HT1080 (cell line): ENCODE data around the gene GNA12. TPM values are rescaled to one million over a fixed set of nuclear protein-coding genes. Genes with fewer than 3 reads are reported as not detected.
"Not testable (repeated sequence)": the region's sequence is repeated elsewhere in the genome, so short reads cannot be mapped to it uniquely, and the experiment has no call there.

Source experiments
- DNase-seq: peaks from one replicate; pipeline ENCODE4 v3.0.0-alpha.2; 2015; ENCODE audit warnings: low read depth
- total RNA-seq: library from RNA; depleted of rRNA; stranded (reverse); fragments of >200 nt; shearing (Covaris generic); gene quantifications from 2 replicates; pipeline ENCODE4 v1.2.3, GENCODE V29; 2014

The GNA12 gene
- total RNA-seq, 1 experiment from 2014 or later = 25.1 TPM

DNA sequence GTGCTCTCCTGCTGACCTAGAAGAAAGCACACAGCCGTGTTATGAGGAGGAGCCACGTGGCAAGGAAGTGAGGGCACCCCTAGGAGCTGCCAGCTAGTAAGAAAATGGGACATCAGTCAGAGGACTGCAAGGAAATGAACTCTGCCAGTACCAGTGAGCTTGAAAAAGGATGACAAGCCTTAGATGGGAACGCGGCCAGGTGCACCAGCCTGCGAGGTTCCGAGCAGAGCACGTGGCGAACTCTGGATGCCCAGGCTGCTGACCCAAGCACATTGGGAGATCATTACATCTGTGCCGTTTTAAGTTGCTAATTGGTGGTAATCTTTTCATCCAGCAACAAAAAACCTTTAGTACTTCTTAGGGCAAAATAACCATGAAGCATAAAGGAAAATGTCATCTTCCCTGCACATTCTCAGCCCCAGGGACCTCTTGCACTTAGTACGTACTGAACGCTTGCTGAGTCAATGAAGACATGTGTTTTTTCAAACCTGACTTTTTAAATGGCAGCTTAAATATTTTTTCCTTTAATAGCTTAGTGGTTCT is 86.7 kb downstream of the GNA12 start:
- peak; percentile 82 for DNase-seq

DNA sequence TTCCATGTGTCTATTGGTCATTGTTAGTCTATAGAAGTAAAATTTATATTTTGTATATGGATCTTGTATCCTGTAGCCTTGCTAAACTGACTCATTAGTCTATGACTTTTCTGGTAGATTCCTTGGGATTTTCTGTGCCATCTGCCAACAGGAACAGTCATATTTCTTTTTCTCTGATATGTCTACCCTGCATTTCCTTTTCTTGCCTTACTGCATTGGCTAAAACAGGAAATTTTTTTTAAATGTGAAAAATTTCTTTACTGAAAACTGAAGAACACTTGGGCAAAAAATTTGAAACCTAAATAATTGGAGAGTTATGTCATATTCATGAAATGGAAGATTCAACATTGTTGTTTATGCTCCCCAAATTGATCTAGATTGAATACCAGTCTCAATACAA is 88.6 kb downstream of the GNA12 start:
- DNase-seq = no peak

DNA sequence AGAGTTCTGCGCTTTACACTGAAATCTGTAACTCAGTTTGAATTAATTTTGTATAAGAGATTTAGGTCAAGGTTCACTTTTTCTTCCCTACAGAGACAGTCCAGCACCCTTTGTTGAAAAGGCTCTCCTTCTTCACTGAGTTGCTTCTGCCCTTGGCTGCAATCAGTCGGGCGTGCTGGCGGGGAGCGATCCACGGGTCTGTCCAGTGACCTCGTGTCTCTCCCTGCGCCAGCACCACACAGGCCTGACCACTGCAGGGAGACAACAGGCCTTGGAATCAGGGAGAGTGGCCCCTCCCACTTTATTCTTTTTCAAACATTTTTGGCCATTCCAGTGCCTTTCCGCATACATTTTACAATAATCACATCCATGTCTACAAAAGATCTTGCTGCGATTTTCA is 89.2 kb downstream of the GNA12 start:
- DNase-seq = no peak

DNA sequence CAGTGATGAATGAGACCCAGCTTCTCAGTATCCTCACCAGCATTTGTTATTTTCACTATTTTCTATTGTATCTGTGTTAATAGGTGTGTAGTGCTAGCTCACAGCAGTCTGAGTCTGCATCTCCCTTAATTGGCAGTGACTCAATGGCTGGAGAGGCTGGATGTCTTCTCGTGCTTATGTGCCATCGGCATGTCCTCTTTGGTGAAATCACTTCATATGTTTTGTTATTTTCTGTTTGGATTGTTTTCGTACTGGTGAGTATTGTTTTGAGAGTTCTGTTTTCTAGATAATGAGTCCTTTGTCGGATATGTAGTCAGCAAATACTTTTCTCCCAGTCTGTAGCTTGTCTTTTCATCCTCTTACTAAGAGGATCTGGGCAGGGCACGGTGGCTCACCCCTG is 90.0 kb downstream of the GNA12 start:
- no peak for DNase-seq

DNA sequence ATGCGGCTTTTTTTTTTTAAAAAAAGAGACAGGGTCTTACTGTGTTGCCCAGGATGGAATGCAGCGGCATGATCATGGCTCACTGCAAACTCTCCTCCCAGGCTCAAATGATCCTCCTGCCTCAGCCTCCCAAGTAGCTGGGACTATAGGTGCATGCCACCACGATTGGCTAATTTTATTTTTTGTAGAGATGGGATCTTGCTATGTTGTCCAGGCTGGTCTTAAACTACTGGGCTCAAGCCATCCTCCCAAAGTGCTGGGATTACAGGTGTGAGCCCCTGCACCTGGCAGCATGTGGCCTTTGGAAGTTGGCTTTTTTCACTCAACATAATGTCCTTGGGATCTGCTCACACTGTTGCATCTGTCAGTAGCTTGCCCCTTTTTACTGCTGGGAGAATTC is 91.0 kb downstream of the GNA12 start:
- DNase-seq = no peak

DNA sequence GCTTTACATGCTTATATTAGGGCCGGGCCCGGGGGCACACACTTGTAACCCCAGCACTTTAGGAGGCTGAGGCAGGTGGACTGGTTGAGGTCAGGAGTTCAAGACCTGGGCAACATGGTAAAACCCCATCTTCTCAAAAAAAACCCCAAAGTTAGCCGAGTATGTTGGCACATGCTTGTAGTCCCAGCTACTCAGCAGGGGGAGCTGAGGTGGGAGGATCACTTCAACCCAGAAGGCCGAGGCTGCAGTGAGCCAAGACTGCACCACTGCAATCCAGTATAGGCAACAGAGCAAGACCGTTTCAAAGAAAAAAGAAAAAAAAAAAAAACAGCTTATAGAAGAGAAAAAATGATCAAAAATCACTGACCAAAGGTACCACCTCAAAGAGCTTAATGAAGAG is 93.0 kb downstream of the GNA12 start:
- no peak for DNase-seq

DNA sequence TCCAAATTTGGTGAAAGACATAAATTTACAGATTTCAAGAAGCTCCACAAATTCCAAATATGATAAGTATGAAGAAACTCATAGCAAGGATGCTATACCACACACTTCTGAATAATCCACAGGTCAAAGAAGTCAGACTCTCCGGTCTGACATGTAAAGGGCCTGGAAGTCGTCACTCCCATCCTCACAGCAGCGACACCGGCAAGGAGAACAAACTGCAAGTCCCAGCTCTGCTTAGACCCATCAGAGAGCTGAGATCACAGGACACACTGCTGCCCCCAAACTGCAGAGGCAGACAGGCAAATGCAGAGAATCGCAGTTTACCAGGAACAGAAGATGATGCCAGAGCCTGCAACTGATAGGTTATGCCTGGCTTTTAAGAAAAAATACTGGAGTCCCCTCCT is 94.1 kb downstream of the GNA12 start:
- DNase-seq = no peak

DNA sequence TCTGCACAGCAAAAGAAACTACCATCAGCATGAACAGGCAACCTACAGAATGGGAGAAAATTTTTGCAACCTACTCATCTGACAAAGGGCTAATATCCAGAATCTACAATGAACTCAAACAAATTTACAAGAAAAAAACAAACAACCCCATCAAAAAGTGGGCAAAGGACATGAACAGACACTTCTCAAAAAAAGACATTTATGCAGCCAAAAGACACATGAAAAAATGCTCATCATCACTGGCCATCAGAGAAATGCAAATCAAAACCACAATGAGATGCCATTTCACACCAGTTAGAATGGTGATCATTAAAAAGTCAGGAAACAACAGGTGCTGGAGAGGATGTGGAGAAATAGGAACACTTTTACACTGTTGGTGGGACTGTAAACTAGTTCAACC is 95.4 kb downstream of the GNA12 start:
- not testable (repeated sequence) for DNase-seq

DNA sequence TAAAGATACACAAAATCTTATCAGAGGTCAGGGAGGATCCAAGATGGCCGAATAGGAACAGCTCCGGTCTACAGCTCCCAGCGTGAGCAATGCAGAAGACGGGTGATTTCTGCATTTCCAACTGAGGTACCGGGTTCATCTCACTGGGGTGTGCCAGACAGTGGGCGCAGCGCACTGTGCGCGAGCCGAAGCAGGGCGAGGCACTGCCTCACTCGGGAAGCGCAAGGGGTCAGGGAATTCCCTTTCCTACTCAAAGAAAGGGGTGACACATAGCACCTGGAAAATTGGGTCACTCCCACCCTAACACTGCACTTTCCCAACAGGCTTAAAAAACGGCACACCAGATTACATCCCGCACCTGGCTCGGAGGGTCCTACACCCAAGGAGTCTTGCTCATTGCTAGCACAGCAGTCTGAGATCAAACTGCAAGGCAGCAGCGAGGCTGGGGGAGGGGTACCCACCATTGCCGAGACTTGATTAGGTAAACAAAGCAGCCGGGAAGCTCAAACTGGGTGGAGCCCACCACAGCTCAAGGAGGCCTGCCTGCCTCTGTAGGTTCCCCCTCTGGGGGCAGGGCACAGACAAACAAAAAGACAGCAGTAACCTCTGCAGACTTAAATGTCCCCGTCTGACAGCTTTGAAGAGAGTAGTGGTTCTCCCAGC is 100.5 kb downstream of the GNA12 start:
- not testable (repeated sequence) for DNase-seq

DNA sequence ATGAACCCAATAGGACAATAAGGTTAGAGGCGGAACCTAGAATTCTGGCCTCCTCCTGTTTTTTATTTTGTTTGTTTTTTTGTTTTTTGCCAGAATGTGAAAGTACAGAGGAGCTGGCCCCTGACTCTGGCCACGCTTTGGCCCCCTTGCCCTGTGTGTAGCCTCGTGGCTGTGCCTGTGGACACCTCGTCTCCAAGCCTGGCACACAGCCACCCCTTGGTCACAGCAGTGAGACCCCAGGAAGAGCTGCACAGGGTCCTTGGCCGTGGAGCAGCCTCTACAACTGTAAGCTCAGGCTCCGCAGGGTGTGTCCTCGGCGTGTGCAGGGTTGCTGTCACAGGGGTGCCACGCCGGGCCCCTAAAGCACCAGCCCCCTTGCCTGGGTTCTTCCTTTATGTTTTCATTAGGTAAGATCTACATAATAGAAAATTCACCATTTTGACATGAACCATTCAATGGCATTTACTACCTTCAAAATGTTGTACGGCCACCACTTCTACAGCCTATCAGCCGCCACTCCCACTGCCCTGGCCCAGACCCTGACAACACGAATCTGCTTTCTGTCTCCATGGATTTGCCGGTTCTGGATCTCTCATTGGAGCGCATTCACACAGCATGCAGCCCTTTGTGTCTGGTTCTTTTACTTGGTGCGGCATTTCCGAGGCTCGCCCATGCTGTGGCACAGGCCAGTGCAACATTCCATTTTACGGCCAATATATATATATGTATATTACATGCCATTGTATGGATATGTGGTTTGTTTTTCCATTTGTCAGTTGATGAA is 105.2 kb downstream of the GNA12 start:
- DNase-seq = no peak

DNA sequence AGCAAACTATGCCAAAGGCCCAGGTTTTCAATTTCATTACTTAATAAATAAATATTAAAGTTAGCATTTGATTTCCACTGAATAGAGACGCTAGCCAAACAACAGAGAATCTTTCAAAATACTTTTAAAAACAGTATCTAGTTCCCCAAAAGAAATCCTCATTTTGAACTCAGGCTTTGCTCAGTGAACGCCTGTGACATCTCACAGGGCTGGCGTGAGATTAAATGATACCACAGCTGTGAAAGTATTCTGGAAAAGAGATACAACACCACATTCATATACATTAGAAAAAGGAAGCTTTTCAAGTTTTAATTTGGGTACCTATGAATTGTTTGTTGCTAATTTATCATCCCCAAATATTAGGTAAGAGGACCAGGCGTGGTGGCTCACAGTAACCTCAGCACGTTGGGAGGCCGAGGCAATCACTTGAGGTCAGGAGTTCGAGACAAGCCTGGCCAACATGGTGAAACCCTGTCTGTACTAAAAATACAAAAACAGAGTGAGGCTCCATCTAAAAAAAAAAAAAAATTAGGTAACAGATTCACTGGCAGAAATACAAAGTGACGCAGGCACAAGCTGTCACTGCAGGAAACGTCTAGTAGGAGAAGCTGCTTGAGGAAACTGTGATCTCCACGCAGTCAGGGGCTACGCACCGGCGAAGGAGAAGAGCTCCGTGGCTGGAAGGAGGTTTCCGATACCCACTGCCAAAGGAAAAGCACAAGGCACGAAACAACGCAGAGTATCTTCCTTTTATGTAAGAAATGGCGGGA is 106.2 kb downstream of the GNA12 start:
- DNase-seq = no peak

DNA sequence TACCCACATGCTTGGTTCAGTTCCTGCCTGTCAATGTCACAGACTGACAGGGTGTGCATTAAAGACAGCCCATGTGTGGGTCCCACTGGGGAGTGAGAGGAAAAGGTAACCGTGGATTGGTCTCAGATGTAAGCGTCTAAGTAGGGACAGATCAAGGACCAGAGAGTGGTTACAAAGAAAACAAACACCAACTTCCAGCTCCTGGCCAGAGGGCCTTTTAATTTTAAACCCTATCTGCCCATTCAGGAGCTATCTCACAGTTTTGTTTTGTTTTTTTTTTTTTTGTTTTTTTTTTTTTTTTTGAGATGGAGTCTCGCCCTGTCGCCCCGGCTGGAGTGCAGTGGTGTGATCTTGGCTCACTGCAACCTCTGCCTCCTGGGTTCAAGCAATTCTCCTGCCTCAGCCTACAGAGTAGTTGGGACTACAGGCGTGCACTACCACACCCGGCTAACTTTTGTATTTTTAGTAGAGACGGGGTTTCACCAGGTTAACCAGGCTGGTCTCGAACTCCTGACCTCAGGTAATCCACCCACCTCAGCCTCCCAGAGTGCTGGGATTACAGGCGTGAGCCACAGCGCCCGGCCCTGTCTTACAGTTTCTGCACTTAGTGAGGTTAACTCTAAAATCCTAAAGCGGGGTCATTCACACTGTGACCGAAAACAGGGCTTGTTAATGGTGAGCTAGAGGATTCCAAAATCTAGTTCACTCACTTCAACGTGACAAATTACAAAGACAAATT is 106.9 kb downstream of the GNA12 start:
- DNase-seq = not testable (repeated sequence)

DNA sequence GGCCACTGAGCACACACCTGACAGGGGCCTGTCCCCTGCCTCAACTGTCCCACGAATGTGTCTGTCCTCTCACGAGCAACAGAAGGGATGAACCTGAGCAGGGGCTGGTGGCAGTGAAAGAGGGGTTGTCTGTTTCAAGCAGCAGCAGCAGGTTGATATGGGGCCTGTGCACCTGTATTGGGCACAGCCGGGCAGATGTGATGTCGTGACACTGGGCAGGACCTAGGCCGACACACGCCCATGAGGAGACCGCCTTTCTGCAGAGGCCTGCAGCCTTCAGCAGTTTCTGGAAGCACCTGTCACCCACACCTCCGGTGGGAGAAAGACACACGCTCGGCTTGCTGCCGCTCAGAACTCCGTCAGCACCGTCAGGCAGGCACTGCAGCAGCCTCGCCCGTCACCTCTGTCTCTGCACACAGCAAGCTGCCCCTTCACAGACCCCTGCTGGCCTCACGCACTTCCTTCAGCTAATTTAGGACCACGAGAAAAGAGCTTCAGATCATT is 107.6 kb downstream of the GNA12 start:
- no peak for DNase-seq

DNA sequence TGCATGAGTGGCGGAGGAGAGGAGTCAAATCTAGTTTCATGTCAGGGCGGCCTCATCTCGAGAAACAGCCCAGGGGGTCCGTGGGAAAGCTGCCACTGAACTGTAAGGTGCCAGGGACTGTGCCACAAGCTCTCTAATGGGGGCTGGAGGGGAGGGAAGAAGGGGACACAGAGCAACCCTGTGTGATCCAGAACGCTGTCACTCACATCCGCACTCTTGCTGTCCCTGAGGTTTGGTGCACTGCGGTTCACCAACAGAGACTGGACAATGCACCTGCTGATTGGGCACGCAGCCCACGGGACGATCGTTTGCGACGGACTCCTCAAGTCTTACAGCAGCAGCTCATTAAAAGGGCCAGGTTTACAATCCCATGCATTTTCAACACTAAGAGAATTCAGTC is 108.4 kb downstream of the GNA12 start:
- DNase-seq = no peak

DNA sequence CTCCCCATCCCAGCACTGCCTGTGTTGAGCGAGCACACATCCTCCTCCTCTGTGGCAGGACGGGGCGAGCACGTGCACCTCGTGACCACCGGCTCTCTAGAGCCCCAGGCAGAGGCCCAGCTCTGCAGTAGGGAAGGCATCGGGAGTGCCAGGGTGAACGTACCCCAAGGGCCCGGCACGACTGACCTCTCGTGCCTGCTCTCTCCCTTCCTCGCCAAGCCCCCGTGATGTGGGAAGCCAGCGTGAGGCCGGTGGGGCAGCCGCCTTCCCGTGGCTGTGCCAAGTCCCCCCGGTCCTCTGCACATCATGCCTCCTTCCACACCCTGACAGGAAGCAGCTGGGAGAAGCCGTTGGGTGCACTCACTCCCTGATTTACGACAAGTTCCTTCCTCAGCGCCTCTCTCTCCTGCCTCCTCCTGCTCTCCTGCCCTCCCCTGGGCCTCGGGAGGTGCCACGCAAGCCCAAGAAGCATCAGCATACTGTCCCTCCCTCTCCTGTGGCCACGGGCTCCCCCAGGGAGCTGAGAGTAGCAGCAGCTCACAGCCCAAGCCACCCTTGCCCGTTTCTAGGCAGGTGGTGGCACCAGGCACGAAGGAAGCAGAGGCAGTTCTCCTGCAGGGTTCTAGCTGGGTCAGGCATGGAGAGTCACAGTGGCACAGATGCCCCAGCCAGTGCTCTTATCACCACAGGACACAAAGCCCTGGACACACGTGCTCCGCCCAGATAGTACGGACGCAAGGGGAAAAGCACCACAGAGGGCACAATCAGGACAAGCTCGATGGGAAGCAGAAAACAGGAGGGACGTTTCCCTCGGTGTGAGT is 109.1 kb downstream of the GNA12 start:
- no peak for DNase-seq

DNA sequence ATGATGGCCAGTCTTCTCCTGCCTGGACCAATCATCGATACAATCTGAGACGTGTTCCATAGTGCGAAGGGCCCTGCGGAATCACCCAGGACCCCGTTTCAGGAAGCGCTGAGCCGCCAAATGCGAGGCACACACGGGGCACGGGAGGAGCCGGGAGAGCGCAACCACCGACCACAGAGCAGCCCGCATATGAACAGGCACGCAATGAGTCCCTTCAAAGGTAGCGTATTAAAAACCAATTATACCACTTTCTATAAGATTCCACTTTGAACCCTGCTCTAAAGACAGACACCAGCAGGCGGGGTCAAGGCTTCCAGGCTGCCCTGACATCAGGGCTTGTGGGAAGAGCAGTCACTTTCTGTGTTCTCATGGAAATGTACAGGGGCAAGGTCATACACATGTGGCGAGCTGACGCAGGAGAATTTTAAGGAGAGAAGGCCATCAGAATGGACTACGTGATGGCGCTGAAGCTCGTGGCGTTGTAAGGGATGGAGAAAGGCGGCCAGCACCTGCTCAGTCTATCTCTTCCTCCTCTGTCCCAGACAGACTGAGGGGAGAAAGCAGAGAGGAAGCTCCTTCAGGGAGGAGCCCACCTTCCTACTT is 109.9 kb downstream of the GNA12 start:
- no peak for DNase-seq

DNA sequence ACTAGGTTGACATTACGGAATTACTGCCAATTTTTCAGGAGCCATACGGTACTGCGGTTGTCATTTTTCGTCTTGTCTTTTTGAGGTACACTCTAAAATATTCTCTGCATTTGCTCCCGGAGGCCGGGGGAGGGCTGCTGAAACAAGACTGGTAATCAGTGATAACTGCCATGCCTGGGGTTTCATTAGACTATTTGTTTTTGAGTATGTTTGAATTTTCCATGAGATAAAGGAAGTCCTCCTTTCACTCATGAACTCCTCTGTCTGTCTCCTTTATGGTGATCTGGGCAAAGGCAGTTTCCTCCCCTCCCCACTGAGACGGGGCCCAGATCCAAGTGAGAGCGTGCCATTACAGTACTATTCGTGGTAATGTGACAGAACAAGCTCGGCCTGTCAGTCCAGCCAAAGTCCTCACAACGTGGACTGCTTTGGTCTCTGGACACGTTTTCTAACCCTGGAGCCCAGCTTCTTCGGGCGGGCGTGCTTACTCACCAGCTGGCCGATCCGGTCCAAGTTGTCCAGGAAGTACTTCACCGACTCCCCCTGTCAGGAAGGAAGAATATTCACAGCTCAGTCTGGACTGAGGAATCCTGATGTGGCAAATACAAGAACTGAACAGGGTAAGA is 111.0 kb downstream of the GNA12 start:
- DNase-seq = no peak

DNA sequence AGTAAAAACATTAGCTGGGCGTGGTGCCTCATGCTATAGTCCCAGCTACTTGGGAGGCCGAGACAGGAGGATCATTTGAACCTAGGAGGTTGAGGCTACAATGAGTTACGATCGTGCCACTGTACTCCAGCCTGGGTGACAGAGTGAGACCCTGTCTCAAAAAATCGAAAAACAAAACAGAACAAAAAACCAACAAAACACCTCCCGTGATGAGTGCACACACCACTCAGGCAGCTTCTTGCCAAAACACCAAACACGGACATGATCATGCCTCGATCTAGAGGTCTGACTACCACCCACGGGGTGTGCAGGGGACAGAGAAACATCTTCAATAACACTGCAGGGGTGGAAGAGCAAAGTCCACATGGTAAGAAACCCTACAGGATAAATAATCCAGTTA is 111.7 kb downstream of the GNA12 start:
- no peak for DNase-seq
